Lower leg skin (tissue), 4 donors: ENCODE measurements around the gene TDRD7. TPM values are rescaled to one million over a fixed set of nuclear protein-coding genes. Genes with fewer than 3 reads are reported as not detected.

ENCODE experiments used
- DNase-seq, 2 donors: peaks; one replicate each; pipeline ENCODE4 v3.0.0-alpha.2; 2019; ENCODE audit warnings: low spot score in 2 of 2
- H3K4me3 ChIP-seq: fragments of 200-600 bp; sonication (generic); 2 replicates; pipeline ENCODE4 v1.5.1; 2017; ENCODE audit warnings: mild to moderate bottlenecking, low read depth; ENCODE audit not compliant: poor library complexity, severe bottlenecking
- POLR2A ChIP-seq, 2 donors: fragments of 450-650 bp; IDR thresholded peaks; one replicate each; pipeline ENCODE4 v1.6.1; 2016 to 2017; ENCODE audit warnings: antibody characterized with exemption in 2 of 2, mild to moderate bottlenecking in 1 of 2, moderate library complexity in 1 of 2
- WGBS, 2 donors: methylation state at CpG; one replicate each; pipeline ENCODE4 v1.1.5; 2018; 5-methylcytosine and 5-hydroxymethylcytosine counted together
- intact Hi-C: fragments of 100-400 bp; cut with DNase I; formaldehyde crosslinking; loops from one replicate; pipeline ENCODE4 v1.15.0; 2023; ENCODE audit warnings: low total_unique reads
- total RNA-seq, 4 donors: library from RNA; depleted of rRNA; stranded (reverse); fragments of >200 nt; gene quantifications; one replicate each; pipeline ENCODE4 v1.1.0, GENCODE V29; 2016
- TF ChIP-seq, protein P1 (sequence below), 3 donors: fragments of 450-650 bp; IDR thresholded peaks; one replicate each; pipeline ENCODE4 v1.5.1; 2016; ENCODE audit warnings: antibody characterized with exemption in 3 of 3, mild to moderate bottlenecking in 3 of 3, moderate library complexity in 2 of 3

TDRD7 gene
- total RNA-seq, 4 donors from 2014 or later = 3.6 to 8.2 (median 6.4) TPM

DNA sequence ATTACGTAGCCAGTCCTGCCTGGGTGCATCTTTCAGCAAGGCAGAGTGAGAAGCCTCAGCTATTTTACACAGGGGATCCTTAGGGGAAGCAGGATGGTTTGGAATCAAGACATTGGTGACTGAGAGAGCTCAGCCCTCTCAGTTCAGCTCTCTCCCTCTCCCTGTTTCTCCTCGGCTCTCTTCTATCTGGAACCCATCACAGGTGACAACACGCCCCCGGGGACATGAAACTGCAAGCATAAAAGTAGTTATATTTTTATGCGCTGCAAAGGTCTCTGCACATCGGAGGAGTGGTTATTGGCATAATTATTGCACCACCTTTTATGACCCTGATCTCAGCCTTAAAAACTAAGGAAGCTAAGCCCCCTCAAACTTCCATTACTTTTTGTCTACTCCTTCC is 103.8 kb downstream of the TDRD7 start:
- no peak for DNase-seq
- WGBS, 2 donors = 68 to 71% methylated on average over 6 of the region's 6 CpGs
- no peak overlapping the region for H3K4me3 ChIP-seq
- TF ChIP-seq, protein P1, sequence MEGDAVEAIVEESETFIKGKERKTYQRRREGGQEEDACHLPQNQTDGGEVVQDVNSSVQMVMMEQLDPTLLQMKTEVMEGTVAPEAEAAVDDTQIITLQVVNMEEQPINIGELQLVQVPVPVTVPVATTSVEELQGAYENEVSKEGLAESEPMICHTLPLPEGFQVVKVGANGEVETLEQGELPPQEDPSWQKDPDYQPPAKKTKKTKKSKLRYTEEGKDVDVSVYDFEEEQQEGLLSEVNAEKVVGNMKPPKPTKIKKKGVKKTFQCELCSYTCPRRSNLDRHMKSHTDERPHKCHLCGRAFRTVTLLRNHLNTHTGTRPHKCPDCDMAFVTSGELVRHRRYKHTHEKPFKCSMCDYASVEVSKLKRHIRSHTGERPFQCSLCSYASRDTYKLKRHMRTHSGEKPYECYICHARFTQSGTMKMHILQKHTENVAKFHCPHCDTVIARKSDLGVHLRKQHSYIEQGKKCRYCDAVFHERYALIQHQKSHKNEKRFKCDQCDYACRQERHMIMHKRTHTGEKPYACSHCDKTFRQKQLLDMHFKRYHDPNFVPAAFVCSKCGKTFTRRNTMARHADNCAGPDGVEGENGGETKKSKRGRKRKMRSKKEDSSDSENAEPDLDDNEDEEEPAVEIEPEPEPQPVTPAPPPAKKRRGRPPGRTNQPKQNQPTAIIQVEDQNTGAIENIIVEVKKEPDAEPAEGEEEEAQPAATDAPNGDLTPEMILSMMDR (IDR thresholded peaks at IDR 0.05) = no peak
- TF ChIP-seq POLR2A (IDR thresholded peaks at IDR 0.05) = no peak
- intact Hi-C loops = no loop called here

DNA sequence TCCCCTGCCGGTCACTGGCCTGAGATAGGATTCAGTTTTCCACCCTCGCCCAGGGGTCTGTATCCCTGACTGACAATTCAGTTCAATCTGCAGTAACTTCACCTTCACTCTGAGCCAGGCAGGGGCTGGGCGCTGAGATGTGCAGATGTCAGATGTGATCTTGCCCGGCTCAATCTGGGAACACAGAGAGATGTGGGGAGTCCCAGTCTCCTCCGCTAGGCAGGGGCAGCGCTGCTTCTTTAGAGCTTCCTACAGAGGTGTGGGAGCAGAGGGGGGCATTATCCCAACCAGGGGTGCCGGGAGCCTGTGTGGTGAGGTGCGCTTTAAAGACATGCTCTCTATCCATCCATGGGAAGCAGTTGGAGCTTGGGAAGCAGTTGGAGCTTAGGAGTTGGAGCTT is 104.2 kb downstream of the TDRD7 start:
- TF ChIP-seq POLR2A (IDR thresholded peaks at IDR 0.05) = no peak
- TF ChIP-seq, protein P1 (IDR thresholded peaks at IDR 0.05) = no peak
- WGBS, 2 donors = 83 to 87% methylated on average over 8 of the region's 8 CpGs
- no peak for DNase-seq
- intact Hi-C loops = no loop called here
- no peak overlapping the region for H3K4me3 ChIP-seq

DNA sequence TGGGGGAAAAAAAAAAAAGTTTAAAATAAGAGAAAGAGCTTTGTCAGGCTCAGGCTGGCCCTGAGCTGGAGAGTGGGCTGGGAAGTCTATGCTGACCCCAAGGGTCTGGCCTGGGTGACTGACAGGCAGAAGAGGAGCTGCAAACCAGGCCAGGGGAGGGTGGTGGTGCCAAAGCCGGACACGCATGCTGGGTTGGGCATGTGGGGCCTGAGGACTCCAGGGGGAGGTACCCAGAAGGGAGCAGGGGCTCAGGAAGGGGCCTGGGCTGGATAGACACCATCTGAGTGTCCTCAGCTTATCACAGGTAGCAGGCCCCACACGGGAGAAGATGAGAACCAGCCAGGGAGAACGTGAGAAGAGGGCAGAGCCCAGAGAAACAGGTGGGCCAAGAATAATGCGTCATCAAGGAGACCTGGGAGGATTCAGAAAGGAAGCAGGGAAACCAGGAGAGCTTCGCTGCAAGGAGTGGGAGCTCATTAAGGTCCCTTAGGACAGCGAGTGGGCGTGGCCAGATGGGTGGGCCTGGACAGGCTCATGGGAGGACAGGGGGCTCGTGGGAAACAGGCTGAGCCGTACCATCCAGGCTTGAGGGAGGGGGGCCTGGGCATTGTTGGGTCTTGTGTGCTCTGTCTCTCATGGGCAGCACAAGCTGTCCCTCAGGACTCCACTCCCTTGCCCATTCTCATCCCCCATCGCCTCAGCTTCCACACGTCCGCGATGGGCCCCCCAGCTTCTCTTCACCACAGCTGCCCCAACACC is 105.6 kb downstream of the TDRD7 start:
- WGBS, 2 donors = 84 to 90% methylated on average over 14 of the region's 14 CpGs
- DNase-seq = peak in 1 of 2 donors; percentile 70
- TF ChIP-seq, protein P1 (IDR thresholded peaks at IDR 0.05) = no peak
- no peak for TF ChIP-seq POLR2A (IDR thresholded peaks at IDR 0.05)
- intact Hi-C loops = no loop called here
- H3K4me3 ChIP-seq = no peak overlapping the region

DNA sequence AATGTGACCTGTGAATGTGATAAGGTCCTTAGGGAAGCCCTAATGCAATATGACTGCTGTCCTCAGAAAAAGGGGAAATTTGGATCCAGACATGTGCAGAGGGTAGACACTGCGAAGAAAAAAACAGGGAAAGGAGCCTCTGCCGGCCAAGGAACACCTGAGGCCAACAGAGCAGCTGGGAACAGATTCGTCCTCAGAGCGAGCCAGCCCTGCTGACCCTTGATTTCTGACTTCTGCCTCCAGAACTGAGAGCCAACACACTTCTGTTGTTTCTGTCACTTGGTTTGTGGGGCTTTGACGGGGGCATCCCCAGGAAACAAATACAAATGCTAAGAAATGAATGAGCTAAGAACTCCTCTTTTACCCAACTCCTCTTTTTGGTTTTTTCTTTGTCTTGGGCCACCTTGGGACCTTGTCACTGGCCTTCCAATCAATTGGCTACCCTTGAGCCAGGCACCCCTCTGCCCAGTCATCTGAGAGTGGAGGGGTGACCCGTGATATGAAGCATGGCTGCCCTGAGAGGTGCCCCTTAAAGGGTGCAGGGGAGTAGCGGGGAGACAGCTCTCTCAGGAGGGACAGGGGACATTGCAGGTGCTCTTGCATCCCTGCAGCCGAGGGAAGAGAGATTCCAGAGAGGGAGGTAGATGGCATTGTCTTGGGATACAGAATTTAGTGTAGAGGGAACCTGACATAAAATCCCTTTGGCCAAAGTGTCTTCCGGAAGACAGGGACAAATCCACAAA is 106.4 kb downstream of the TDRD7 start:
- DNase-seq = peak in 1 of 2 donors; percentile 77
- 85 to 88% methylated on average over 9 of the region's 9 CpGs for WGBS, 2 donors
- no peak for TF ChIP-seq POLR2A (IDR thresholded peaks at IDR 0.05)
- H3K4me3 ChIP-seq = no peak overlapping the region
- intact Hi-C loops = no loop called here

DNA sequence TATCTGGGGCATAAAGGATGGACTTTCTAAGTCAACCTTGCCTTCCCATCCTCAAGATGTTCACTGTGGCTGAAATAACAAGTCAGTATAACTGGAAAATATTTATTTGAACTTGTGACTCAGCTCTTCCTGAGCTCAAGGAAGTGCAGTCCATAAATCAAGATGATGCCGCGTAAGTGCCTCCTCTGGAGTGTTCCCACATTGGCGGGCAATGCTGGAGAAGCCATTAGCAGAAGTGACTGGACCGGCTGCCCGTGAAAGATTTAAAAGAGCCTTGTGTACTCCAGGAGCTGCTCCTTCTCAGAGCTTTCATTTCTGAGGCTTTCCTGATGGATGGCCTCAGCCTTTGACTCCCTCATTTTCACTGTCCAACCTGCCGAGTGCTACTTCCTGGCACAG is 107.0 kb downstream of the TDRD7 start:
- 4 to 16% methylated on average over 6 of the region's 6 CpGs for WGBS, 2 donors
- intact Hi-C loops = no loop called here
- TF ChIP-seq, protein P1 (IDR thresholded peaks at IDR 0.05) = no peak
- no peak for TF ChIP-seq POLR2A (IDR thresholded peaks at IDR 0.05)
- H3K4me3 ChIP-seq = no peak overlapping the region
- DNase-seq = peak in 1 of 2 donors; percentile 35

DNA sequence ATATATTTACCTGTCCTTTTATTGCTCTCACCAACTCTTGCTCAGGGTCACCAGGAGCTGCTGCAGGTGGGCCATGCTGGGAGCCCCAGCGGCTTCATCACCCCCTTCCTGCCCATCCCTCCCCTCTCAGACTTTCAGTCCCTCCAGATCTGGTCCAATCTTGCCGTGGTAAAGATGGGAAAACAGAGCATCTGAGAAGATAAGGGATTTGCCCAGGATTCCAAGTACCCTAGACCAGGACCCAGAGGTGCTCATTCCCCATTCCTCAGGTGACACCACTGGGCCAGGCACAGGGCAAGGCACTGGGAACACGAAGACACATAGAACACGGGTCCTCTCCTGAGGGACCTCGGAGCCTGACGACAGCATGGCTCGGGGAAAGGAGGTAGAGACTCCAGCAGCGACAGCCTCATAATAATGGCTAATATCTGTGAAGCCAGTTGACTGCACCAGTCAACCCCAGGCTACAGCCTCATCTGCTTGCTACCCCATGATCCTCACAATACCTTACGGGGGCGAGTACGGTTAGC is 107.6 kb downstream of the TDRD7 start:
- intact Hi-C loops = no loop called here
- peak in 1 of 2 donors; percentile 62 for DNase-seq
- no peak overlapping the region for H3K4me3 ChIP-seq
- no peak for TF ChIP-seq POLR2A (IDR thresholded peaks at IDR 0.05)
- TF ChIP-seq, protein P1 (IDR thresholded peaks at IDR 0.05) = no peak
- 91 to 94% methylated on average over 11 of the region's 11 CpGs for WGBS, 2 donors
